Measurements from ENCODE around the gene TBL1XR1. TPM values are rescaled to one million over a fixed set of nuclear protein-coding genes. Genes with fewer than 3 reads are reported as not detected.

TBL1XR1 gene
- total RNA-seq, 4 donors from 2014 or later = 66.0 to 79.8 (median 72.4) TPM

DNA sequence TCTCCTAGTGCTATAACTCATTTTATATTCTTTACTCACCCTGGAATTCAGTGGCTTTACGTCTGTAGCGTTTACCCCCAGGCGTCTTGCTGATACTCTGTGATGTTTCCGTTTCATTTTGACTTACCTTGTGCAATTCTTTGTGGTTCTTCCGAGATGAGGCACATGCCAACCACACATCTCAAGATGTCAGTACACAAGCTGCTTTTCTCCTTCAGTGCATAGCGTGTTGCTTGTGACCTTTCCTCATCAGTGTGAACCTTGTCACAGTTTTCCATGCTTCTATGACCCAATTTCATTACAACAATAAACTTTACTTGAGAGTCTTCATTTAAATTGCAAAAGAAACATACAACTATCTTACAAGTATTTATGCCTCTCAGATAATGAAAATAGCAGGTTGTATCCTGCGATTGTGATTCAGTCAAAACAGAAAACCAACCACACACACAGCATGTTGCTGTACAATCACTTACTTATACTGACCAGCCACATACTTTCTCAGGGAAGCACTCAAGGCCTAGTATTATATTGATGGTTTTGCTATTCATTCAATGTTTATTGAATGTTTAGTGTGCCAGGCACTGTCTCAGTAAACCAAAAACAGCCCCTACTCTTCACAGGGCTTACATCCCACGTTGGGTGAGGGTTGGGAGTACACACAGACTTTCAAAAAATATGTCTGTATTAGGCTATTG is 4.6 kb upstream of the TBL1XR1 start:
- Histone ChIP-seq H3K36me3 (no peaks in the 10 kb centered on the region), H3K4me1 (peaks cover 4 to 42% (median 6%) of the 10 kb centered on the region in 3 donors), H3K27ac (peak overlapping the region in 3 of 4 donors; percentile 3 to 55 (median 35)), H3K27me3 (no peaks in the 10 kb centered on the region), H3K9me3 (no peaks in the 10 kb centered on the region), H3K4me3 (no peak overlapping the region)
- no peak for DNase-seq
- WGBS, 2 donors = 28 to 31% methylated on average over 8 of the region's 8 CpGs
- TF ChIP-seq, protein P1, sequence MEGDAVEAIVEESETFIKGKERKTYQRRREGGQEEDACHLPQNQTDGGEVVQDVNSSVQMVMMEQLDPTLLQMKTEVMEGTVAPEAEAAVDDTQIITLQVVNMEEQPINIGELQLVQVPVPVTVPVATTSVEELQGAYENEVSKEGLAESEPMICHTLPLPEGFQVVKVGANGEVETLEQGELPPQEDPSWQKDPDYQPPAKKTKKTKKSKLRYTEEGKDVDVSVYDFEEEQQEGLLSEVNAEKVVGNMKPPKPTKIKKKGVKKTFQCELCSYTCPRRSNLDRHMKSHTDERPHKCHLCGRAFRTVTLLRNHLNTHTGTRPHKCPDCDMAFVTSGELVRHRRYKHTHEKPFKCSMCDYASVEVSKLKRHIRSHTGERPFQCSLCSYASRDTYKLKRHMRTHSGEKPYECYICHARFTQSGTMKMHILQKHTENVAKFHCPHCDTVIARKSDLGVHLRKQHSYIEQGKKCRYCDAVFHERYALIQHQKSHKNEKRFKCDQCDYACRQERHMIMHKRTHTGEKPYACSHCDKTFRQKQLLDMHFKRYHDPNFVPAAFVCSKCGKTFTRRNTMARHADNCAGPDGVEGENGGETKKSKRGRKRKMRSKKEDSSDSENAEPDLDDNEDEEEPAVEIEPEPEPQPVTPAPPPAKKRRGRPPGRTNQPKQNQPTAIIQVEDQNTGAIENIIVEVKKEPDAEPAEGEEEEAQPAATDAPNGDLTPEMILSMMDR (IDR thresholded peaks at IDR 0.05) = no peak
- TF ChIP-seq POLR2A (IDR thresholded peaks at IDR 0.05) = peak in 1 of 4 donors; percentile 37
- intact Hi-C loops (cut with DNase I) = no loop called here

- Histone ChIP-seq H3K27ac (peak overlapping the region; percentile 97 to 100 (median 100)), H3K36me3 (no peaks in the 10 kb centered on the region), H3K4me1 (peaks cover 8 to 58% (median 12%) of the 10 kb centered on the region in 3 donors), H3K27me3 (no peaks in the 10 kb centered on the region), H3K9me3 (no peaks in the 10 kb centered on the region), H3K4me3 (peak overlapping the region in 1 of 4 donors; percentile 99)
- intact Hi-C loops (cut with DNase I) = loop anchor here (10.0 kb wide), 1 partner anchor 144 kb away; no protein-coding TSS in a partner anchor
- DNase-seq = no peak
- WGBS, 2 donors = 60 to 69% methylated on average over 6 of the region's 6 CpGs
- no peak for TF ChIP-seq POLR2A (IDR thresholded peaks at IDR 0.05)
- TF ChIP-seq, protein P1 (IDR thresholded peaks at IDR 0.05) = no peak
Measured at GRCh38 chr3:177199206-177199760, 2.0 kb upstream of the TBL1XR1 start.

DNA sequence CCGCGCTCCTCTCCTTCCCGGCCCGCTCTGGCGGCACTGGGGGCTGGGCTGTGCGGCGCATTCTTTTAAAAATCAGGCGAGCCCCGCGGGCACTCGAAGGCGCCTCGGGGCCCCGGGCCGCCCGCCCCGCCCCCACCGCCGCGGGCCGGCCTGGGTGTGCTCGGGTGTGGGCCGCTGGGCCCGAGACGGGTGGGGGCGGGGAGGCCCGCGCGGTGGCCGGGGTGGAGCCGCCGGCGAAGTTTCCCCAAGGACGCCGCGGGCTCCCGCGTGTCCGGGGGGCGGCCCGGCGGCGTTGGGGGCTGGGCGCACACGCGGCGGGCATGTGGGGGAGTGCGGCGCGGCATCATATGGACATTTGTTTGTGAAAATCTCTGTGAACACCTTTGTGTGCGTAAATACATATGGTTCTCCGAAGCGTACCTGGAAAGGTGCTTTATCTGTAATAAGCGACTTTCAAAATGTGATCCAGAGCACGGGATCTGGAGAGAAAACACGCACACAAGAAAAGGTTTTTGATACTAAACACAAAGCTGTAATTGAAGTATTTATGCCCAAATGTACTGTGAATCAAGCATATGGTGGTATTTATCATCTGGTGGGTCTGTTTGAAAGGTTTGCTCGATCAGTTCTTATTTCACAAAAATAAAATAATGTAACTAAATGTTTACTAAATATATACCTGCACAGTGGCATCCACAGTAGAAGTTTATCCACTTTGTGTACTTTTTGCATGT is 612 bp upstream of the TBL1XR1 start:
- intact Hi-C loops (cut with DNase I) = loop anchor here (2.0 to 10.0 kb wide), 2 partner anchors 143 to 161 kb away; no protein-coding TSS in a partner anchor
- 1% methylated on average over 6 to 7 of the region's 57 CpGs for WGBS, 2 donors
- Histone ChIP-seq H3K27ac (peak overlapping the region; percentile 97 to 100 (median 100)), H3K36me3 (no peaks in the 10 kb centered on the region), H3K9me3 (no peaks in the 10 kb centered on the region), H3K27me3 (no peaks in the 10 kb centered on the region), H3K4me3 (peak overlapping the region; percentile 93 to 99 (median 98)), H3K4me1 (peaks cover 13 to 72% (median 23%) of the 10 kb centered on the region in 3 donors)
- no peak for TF ChIP-seq POLR2A (IDR thresholded peaks at IDR 0.05)
- TF ChIP-seq, protein P1 (IDR thresholded peaks at IDR 0.05) = no peak
- DNase-seq = no peak

DNA sequence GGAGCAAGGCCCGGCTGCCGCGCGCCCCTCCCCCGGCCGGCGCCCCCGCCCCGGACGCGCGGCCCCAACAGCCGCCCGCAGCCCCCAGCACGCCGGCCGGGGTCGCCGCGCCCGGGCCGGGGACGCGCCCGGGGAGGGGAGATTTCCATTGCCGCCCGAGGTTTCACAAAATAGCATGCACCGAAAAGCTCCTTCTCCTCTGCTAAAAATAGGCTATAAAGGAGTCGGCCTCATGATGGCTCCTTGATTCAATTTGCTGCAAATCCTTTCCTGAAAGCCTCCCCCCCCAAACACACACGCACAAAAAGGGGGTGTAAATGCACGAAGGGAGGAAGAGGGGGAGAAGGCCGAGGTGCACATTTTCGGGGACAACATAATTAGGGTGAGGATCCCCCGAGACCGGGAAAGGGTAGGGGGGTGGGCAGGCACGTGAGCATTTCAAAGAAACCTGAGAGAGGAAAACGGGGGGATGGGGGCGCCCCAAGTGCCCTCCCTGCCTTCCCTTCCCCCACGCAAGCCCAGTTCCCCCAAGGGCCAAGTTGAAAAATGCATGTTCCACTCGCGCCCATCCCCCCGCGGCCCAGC is 734 bp downstream of the TBL1XR1 start:
- Histone ChIP-seq H3K4me1 (peaks cover 13 to 76% (median 26%) of the 10 kb centered on the region in 3 donors), H3K27ac (peak overlapping the region; percentile 97 to 100 (median 100)), H3K27me3 (no peaks in the 10 kb centered on the region), H3K4me3 (peak overlapping the region; percentile 93 to 99 (median 98)), H3K36me3 (no peaks in the 10 kb centered on the region), H3K9me3 (no peaks in the 10 kb centered on the region)
- WGBS, 2 donors = 0 to 2% methylated on average over 2 to 13 of the region's 43 CpGs
- intact Hi-C loops (cut with DNase I) = loop anchor here (2.0 to 10.0 kb wide), 2 partner anchors 142 to 162 kb away; no protein-coding TSS in a partner anchor
- peak; percentile 15 for DNase-seq
- TF ChIP-seq, protein P1 (IDR thresholded peaks at IDR 0.05) = no peak
- TF ChIP-seq POLR2A (IDR thresholded peaks at IDR 0.05) = no peak
